WTC11 (cell line): ENCODE results near the gene PTPN3.

Experiments
- CTCF ChIP-seq: fragments of 200-600 bp; IDR thresholded peaks from 2 replicates; pipeline ENCODE4 v1.8.0; 2022; ENCODE audit warnings: antibody characterized with exemption
- ZNF219 ChIP-seq: sonication (generic); formaldehyde crosslinking; IDR thresholded peaks from 2 replicates; pipeline ENCODE4 v1.8.0; 2023; ENCODE audit warnings: missing genetic modification reagents, mild to moderate bottlenecking, borderline replicate concordance
- TF ChIP-seq, protein P1 (sequence below): sonication (generic); formaldehyde crosslinking; IDR thresholded peaks from 2 replicates; pipeline ENCODE4 v1.8.1; 2023; ENCODE audit warnings: mild to moderate bottlenecking, missing genetic modification reagents, moderate library complexity
- TF ChIP-seq, protein P2 (sequence below): sonication (generic); formaldehyde crosslinking; IDR thresholded peaks from 2 replicates; pipeline ENCODE4 v1.8.0; 2023; ENCODE audit warnings: missing genetic modification reagents, mild to moderate bottlenecking, borderline replicate concordance

GRCh38 chr9:109391176-109391575 lies 106.9 kb downstream of the PTPN3 start:
- TF ChIP-seq CTCF, result no peak
- no peak for TF ChIP-seq ZNF219 (CRISPR knock-in tag)
- TF ChIP-seq, protein P1, sequence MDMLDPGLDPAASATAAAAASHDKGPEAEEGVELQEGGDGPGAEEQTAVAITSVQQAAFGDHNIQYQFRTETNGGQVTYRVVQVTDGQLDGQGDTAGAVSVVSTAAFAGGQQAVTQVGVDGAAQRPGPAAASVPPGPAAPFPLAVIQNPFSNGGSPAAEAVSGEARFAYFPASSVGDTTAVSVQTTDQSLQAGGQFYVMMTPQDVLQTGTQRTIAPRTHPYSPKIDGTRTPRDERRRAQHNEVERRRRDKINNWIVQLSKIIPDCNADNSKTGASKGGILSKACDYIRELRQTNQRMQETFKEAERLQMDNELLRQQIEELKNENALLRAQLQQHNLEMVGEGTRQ (CRISPR knock-in tag), result no peak
- TF ChIP-seq, protein P2, sequence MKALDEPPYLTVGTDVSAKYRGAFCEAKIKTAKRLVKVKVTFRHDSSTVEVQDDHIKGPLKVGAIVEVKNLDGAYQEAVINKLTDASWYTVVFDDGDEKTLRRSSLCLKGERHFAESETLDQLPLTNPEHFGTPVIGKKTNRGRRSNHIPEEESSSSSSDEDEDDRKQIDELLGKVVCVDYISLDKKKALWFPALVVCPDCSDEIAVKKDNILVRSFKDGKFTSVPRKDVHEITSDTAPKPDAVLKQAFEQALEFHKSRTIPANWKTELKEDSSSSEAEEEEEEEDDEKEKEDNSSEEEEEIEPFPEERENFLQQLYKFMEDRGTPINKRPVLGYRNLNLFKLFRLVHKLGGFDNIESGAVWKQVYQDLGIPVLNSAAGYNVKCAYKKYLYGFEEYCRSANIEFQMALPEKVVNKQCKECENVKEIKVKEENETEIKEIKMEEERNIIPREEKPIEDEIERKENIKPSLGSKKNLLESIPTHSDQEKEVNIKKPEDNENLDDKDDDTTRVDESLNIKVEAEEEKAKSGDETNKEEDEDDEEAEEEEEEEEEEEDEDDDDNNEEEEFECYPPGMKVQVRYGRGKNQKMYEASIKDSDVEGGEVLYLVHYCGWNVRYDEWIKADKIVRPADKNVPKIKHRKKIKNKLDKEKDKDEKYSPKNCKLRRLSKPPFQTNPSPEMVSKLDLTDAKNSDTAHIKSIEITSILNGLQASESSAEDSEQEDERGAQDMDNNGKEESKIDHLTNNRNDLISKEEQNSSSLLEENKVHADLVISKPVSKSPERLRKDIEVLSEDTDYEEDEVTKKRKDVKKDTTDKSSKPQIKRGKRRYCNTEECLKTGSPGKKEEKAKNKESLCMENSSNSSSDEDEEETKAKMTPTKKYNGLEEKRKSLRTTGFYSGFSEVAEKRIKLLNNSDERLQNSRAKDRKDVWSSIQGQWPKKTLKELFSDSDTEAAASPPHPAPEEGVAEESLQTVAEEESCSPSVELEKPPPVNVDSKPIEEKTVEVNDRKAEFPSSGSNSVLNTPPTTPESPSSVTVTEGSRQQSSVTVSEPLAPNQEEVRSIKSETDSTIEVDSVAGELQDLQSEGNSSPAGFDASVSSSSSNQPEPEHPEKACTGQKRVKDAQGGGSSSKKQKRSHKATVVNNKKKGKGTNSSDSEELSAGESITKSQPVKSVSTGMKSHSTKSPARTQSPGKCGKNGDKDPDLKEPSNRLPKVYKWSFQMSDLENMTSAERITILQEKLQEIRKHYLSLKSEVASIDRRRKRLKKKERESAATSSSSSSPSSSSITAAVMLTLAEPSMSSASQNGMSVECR, result no peak
